Sigmoid colon (tissue), 7 donors: ENCODE data around the gene SENP3. TPM values are rescaled to one million over a fixed set of nuclear protein-coding genes. Genes with fewer than 3 reads are reported as not detected.

ENCODE experiments used
- DNase-seq: peaks from one replicate; pipeline ENCODE4 v3.0.0-alpha.2; 2019
- H3K27ac ChIP-seq, 4 donors: fragments of 200-600 bp; sonication (generic); one replicate each; pipeline ENCODE4 v1.5.1; 2016 to 2019; ENCODE audit warnings: mild to moderate bottlenecking in 1 of 4
- H3K27me3 ChIP-seq, 3 donors: fragments of 200-600 bp; sonication (generic); one replicate each; pipeline ENCODE4 v1.5.1; 2019; ENCODE audit warnings: mild to moderate bottlenecking in 1 of 3
- H3K36me3 ChIP-seq, 4 donors: fragments of 200-600 bp; sonication (generic); one replicate each; pipeline ENCODE4 v1.5.1; 2016 to 2019
- H3K4me1 ChIP-seq, 4 donors: fragments of 200-600 bp; sonication (generic); one replicate each; pipeline ENCODE4 v1.5.1; 2017 to 2019
- H3K4me3 ChIP-seq, 4 donors: fragments of 200-600 bp; sonication (generic); one replicate each; pipeline ENCODE4 v1.5.1; 2017 to 2019; ENCODE audit warnings: mild to moderate bottlenecking in 2 of 4, moderate library complexity in 1 of 4
- H3K9me3 ChIP-seq, 4 donors: fragments of 200-600 bp in 3 of 4; sonication (generic) in 3 of 4; one replicate each; pipeline versions ENCODE4 v1.5.1 to v1.6.1; 2013 to 2019
- CTCF ChIP-seq, 4 experiments: fragments of 450-650 bp in 3 of 4; fragments of 200-600 bp in 1 of 4; IDR thresholded peaks; one replicate each; pipeline ENCODE4 v1.5.1; 2016 to 2019; ENCODE audit warnings: antibody characterized with exemption in 4 of 4, mild to moderate bottlenecking in 3 of 4, moderate library complexity in 2 of 4
- EP300 ChIP-seq, 4 donors: sonication (generic); formaldehyde crosslinking; IDR thresholded peaks; one replicate each; pipeline ENCODE4 v1.6.1; 2017; ENCODE audit warnings: antibody characterized with exemption in 4 of 4
- POLR2A ChIP-seq, 2 donors: fragments of 450-650 bp; IDR thresholded peaks; one replicate each; pipeline ENCODE4 v1.6.1; 2016; ENCODE audit warnings: antibody characterized with exemption in 2 of 2, mild to moderate bottlenecking in 2 of 2, moderate library complexity in 2 of 2
- POLR2AphosphoS5 ChIP-seq, 4 donors: sonication (generic); formaldehyde crosslinking; IDR thresholded peaks; one replicate each; pipeline ENCODE4 v1.6.1; 2017; ENCODE audit warnings: antibody characterized with exemption in 4 of 4
- WGBS, 2 donors: extraction: QIAGEN DNeasy Blood & Tissue Kit; methylation state at CpG; one replicate each; pipeline ENCODE4 v1.1.7; 2013; 5-methylcytosine and 5-hydroxymethylcytosine counted together
- intact Hi-C: fragments of 100-400 bp; cut with DNase I; formaldehyde crosslinking; loops from one replicate; pipeline ENCODE4 v1.15.1; 2023
- polyA plus RNA-seq, 3 donors: library from polyadenylated mRNA; stranded (reverse); fragments of 200-250 nt; gene quantifications; one replicate each; pipeline ENCODE4 v1.2.3, GENCODE V29; 2013
- total RNA-seq, 4 donors: library from RNA; depleted of rRNA; stranded (reverse); fragments of >200 nt; gene quantifications; one replicate each; pipeline ENCODE4 v1.1.0, GENCODE V29; 2016
- donor health status: healthy with polysubstance abuse.
- donor health status: Bipolar disorder and iron deficiency.
- donor health status: healthy.

The SENP3 gene
- total and polyA plus RNA-seq, 7 donors, result 28.2 to 91.1 (median 73.5) TPM

- no peaks in the 10 kb centered on the region for H3K9me3 ChIP-seq
- peak overlapping the region in 1 of 4 donors; percentile 97 for H3K27ac ChIP-seq
- peaks cover 47 to 54% (median 50%) of the 10 kb centered on the region in 4 donors for H3K36me3 ChIP-seq
- peaks cover 0 to 59% (median 52%) of the 10 kb centered on the region in 4 donors for H3K4me1 ChIP-seq
- DNase-seq, result no peak
- 83 to 87% methylated on average over 14 of the region's 14 CpGs for WGBS, 2 donors
- no peak for TF ChIP-seq POLR2A (IDR thresholded peaks at IDR 0.05)
- no peak for TF ChIP-seq POLR2AphosphoS5 (IDR thresholded peaks at IDR 0.05)
- no peak for TF ChIP-seq EP300 (IDR thresholded peaks at IDR 0.05)
- no peak for TF ChIP-seq CTCF (IDR thresholded peaks at IDR 0.05)
- intact Hi-C loops, result no loop called here
- H3K4me3 ChIP-seq, result no peak overlapping the region
- no peaks in the 10 kb centered on the region for H3K27me3 ChIP-seq
These were observed 14.8 kb downstream of the SENP3 start for GRCh38 chr17:7576432-7576937.

- H3K27ac ChIP-seq, result peak overlapping the region in 2 of 4 donors; percentile 91 to 92
- no peaks in the 10 kb centered on the region for H3K27me3 ChIP-seq
- peaks cover 47 to 54% (median 50%) of the 10 kb centered on the region in 4 donors for H3K36me3 ChIP-seq
- H3K4me3 ChIP-seq, result no peak overlapping the region
- TF ChIP-seq POLR2A (IDR thresholded peaks at IDR 0.05) (no peak), EP300 (IDR thresholded peaks at IDR 0.05) (no peak), CTCF (IDR thresholded peaks at IDR 0.05) (no peak), POLR2AphosphoS5 (IDR thresholded peaks at IDR 0.05) (no peak)
- H3K9me3 ChIP-seq, result no peaks in the 10 kb centered on the region
- WGBS, 2 donors, result 74 to 84% methylated on average over 17 of the region's 17 CpGs
- intact Hi-C loops, result no loop called here
- DNase-seq, result no peak
- peaks cover 0 to 63% (median 56%) of the 10 kb centered on the region in 4 donors for H3K4me1 ChIP-seq
These were observed 15.8 kb downstream of the SENP3 start for GRCh38 chr17:7577327-7578199.

GRCh38 chr17:7579001-7579833, 17.5 kb downstream of the SENP3 start, which contains the start of gene CD68:
CD68 (plus strand) TSS chr17:7579638; CDS start chr17:7579678, 40 bp downstream.
- peak; percentile 90 for DNase-seq
- peaks cover 0 to 68% (median 60%) of the 10 kb centered on the region in 4 donors for H3K4me1 ChIP-seq
- no peaks in the 10 kb centered on the region for H3K9me3 ChIP-seq
- peak; percentile 47 to 80 (median 69) for TF ChIP-seq POLR2AphosphoS5 (IDR thresholded peaks at IDR 0.05)
- no peak for TF ChIP-seq EP300 (IDR thresholded peaks at IDR 0.05)
- peak; percentile 31 to 46 for TF ChIP-seq POLR2A (IDR thresholded peaks at IDR 0.05)
- 9 to 18% methylated on average over 7 of the region's 7 CpGs for WGBS, 2 donors
- intact Hi-C loops, result no loop called here
- H3K4me3 ChIP-seq, result peak within 1 kb of the TSS in 3 of 4 donors; percentile 14 to 40 (median 28)
- H3K27me3 ChIP-seq, result no peaks in the 10 kb centered on the region
- H3K36me3 ChIP-seq, result peaks cover 45 to 50% (median 48%) of the 10 kb centered on the region in 4 donors
- peak within 1 kb of the TSS; percentile 91 to 92 (median 92) for H3K27ac ChIP-seq

- no peak for DNase-seq
- WGBS, 2 donors, result 66 to 69% methylated on average over 12 of the region's 12 CpGs
- intact Hi-C loops, result loop anchor here (10.0 kb wide), 1 partner anchor 275 kb away; the partner anchor contains the start of genes CYB5D1, NAA38 and TMEM88
These were observed 18.3 kb downstream of the SENP3 start for GRCh38 chr17:7579834-7580603.

More at GRCh38 chr17:7579834-7580603, 18.3 kb downstream of the SENP3 start:
- Histone ChIP-seq H3K27ac (peak overlapping the region; percentile 91 to 92 (median 92)), H3K27me3 (no peaks in the 10 kb centered on the region), H3K9me3 (no peaks in the 10 kb centered on the region), H3K4me3 (peak overlapping the region in 3 of 4 donors; percentile 14 to 40 (median 28)), H3K4me1 (peaks cover 0 to 68% (median 60%) of the 10 kb centered on the region in 4 donors), H3K36me3 (peaks cover 40 to 42% (median 40%) of the 10 kb centered on the region in 4 donors)
- TF ChIP-seq CTCF (IDR thresholded peaks at IDR 0.05) (no peak), EP300 (IDR thresholded peaks at IDR 0.05) (no peak), POLR2A (IDR thresholded peaks at IDR 0.05) (no peak), POLR2AphosphoS5 (IDR thresholded peaks at IDR 0.05) (no peak)
